Keratinocyte (primary cell): ENCODE results near the gene DLG2. TPM values are rescaled to one million over a fixed set of nuclear protein-coding genes. Genes with fewer than 3 reads are reported as not detected.

ENCODE experiments used
- DNase-seq: peaks from one replicate; pipeline ENCODE4 v3.0.0-alpha.2; 2011; ENCODE audit warnings: low read depth, missing footprints, low spot score
- FAIRE-seq: peaks from 2 replicates; lab custom pipeline; 2011; peaks lifted over from hg19 to GRCh38; lab: Jason Lieb, UNC
- H2AFZ ChIP-seq: 2 replicates; pipeline ENCODE4 v1.6.0; 2012; ENCODE audit warnings: low read length, control low read depth, inconsistent platforms; ENCODE audit not compliant: control insufficient read depth
- H3K27ac ChIP-seq: 2 replicates; pipeline ENCODE4 v1.5.1; 2011; ENCODE audit warnings: low read length; ENCODE audit not compliant: control insufficient read depth, insufficient read depth
- H3K27me3 ChIP-seq: 3 replicates; pipeline ENCODE4 v1.6.0; 2011; ENCODE audit warnings: low read length; ENCODE audit not compliant: control insufficient read depth, insufficient read depth; ENCODE audit errors: extremely low read depth
- H3K36me3 ChIP-seq, 2 experiments: 2 replicates in 1 of 2; 3 replicates in 1 of 2; pipeline ENCODE4 v1.5.1; 2011; ENCODE audit warnings: low read length in 2 of 2, mild to moderate bottlenecking in 1 of 2; ENCODE audit not compliant: control insufficient read depth in 2 of 2, insufficient read depth in 2 of 2; ENCODE audit errors: extremely low read depth in 1 of 2
- H3K4me1 ChIP-seq: 3 replicates; pipeline ENCODE4 v1.5.1; 2011; ENCODE audit warnings: low read length; ENCODE audit not compliant: control insufficient read depth, insufficient read depth; ENCODE audit errors: extremely low read depth
- H3K4me2 ChIP-seq: 3 replicates; pipeline ENCODE4 v1.6.0; 2011; ENCODE audit warnings: low read depth, low read length; ENCODE audit not compliant: control insufficient read depth, insufficient read depth; ENCODE audit errors: extremely low read depth
- H3K4me3 ChIP-seq, 3 experiments: fragments of 200-600 bp in 1 of 3; sonication (generic) in 1 of 3; 2 replicates in 2 of 3; 3 replicates in 1 of 3; pipeline ENCODE4 v1.5.1; 2011 to 2016; ENCODE audit warnings: low read length in 3 of 3, mild to moderate bottlenecking in 3 of 3, control low read depth in 2 of 3, inconsistent platforms in 1 of 3, low read depth in 1 of 3, mixed read lengths in 1 of 3, mixed run types in 1 of 3, moderate library complexity in 1 of 3; ENCODE audit not compliant: control insufficient read depth in 2 of 3, insufficient read depth in 2 of 3; ENCODE audit errors: extremely low read depth in 1 of 3
- H3K79me2 ChIP-seq: 2 replicates; pipeline ENCODE4 v1.6.0; 2012; ENCODE audit warnings: low read length; ENCODE audit not compliant: control insufficient read depth, insufficient read depth
- H3K9ac ChIP-seq: 3 replicates; pipeline ENCODE4 v1.6.0; 2011; ENCODE audit warnings: low read length; ENCODE audit not compliant: control insufficient read depth, insufficient read depth; ENCODE audit errors: extremely low read depth
- H3K9me1 ChIP-seq: 3 replicates; pipeline ENCODE4 v1.6.0; 2011; ENCODE audit warnings: low read length; ENCODE audit not compliant: control insufficient read depth, insufficient read depth; ENCODE audit errors: extremely low read depth
- H3K9me3 ChIP-seq: 2 replicates; pipeline ENCODE4 v1.5.1; 2012; ENCODE audit warnings: low read depth, low read length; ENCODE audit not compliant: control insufficient read depth
- H4K20me1 ChIP-seq: 3 replicates; pipeline ENCODE4 v1.6.0; 2011; ENCODE audit warnings: low read length; ENCODE audit not compliant: control insufficient read depth, insufficient read depth; ENCODE audit errors: extremely low read depth
- CTCF ChIP-seq, 3 experiments: IDR thresholded peaks in 1 of 3; conservative IDR thresholded peaks in 1 of 3; optimal IDR thresholded peaks in 1 of 3; 2 replicates in 2 of 3; 3 replicates in 1 of 3; pipeline versions ENCODE3 to v1.5.1; 2011; ENCODE audit warnings: low read length in 3 of 3, mild to moderate bottlenecking in 3 of 3, moderate library complexity in 2 of 3, control low read depth in 1 of 3, inconsistent platforms in 1 of 3; ENCODE audit not compliant: insufficient read depth in 2 of 3; ENCODE audit errors: extremely low read depth in 1 of 3
- EZH2 ChIP-seq: IDR thresholded peaks from one replicate; pipeline ENCODE4 v1.6.1; 2012; ENCODE audit warnings: inconsistent platforms, mild to moderate bottlenecking, low read length, moderate library complexity
- dilution Hi-C: fragments of 300-500 bp; cut with MboI; formaldehyde crosslinking; loops from one replicate; pipeline ENCODE4 v1.7.0; 2020; ENCODE audit warnings: low sequenced_read_pairs; ENCODE audit not compliant: extremely low pct_ligation_motif_present
- polyA plus RNA-seq, 5 experiments: library from polyadenylated mRNA; depleted of rRNA in 3 of 5; stranded (reverse) in 3 of 5; stranded (forward) in 1 of 5; unstranded in 1 of 5; fragments of >200 nt; gene quantifications; 1 replicate in 1 of 5; 2 replicates in 3 of 5; 3 replicates in 1 of 5; pipeline versions ENCODE4 v1.2.1 to v1.2.3, GENCODE V29; 2011 to 2012; ENCODE audit warnings: missing spikeins in 2 of 5, low read depth in 1 of 5, low replicate concordance in 1 of 5

Gene DLG2
- polyA plus RNA-seq, 1 donor (not counting 4 experiments of a cell fraction or from before 2014, with no cell fraction given), result 0.55 TPM

DNA sequence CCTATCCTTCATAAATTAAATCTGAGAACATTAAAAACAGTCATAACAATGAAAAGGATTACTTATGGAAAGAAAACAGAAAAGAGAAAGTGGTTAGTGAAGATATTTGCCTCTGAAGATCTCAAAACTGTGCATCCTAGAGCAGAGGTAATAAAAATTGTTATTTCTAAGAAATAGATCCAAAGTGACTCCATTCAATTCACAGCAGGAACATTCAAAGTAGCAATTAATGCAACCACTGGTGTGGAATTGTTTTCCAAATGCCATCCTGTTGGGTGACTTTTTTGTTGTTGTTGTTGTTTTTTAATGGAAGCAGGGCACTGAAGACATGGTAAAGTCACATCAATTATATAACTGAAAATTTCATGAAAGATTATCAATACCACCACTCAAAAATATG is 1201.5 kb downstream of the DLG2 start:
- H2AFZ ChIP-seq, result no peak overlapping the region
- no peak for DNase-seq
- no peak overlapping the region for H3K4me2 ChIP-seq
- dilution Hi-C loops, result no loop called here
- no peaks in the 10 kb centered on the region for H3K27me3 ChIP-seq
- no peaks in the 10 kb centered on the region for H4K20me1 ChIP-seq
- H3K36me3 ChIP-seq, result no peaks in the 10 kb centered on the region
- H3K79me2 ChIP-seq, result no peaks in the 10 kb centered on the region
- H3K9me1 ChIP-seq, result no peaks in the 10 kb centered on the region
- H3K9ac ChIP-seq, result no peak overlapping the region
- H3K4me3 ChIP-seq, result no peak overlapping the region
- no peaks in the 10 kb centered on the region for H3K9me3 ChIP-seq
- H3K4me1 ChIP-seq, result no peaks in the 10 kb centered on the region
- FAIRE-seq, result no peak
- no peak for TF ChIP-seq EZH2
- TF ChIP-seq CTCF (optimal IDR thresholded peaks at IDR 0.05 in 1 of 3, IDR thresholded peaks at IDR 0.05 in 1 of 3, conservative IDR thresholded peaks at IDR 0.05 in 1 of 3; ENCODE audit: extremely low read depth in 1 of 3, insufficient read depth in 2 of 3, low read length in 3 of 3), result no peak
- H3K27ac ChIP-seq, result no peak overlapping the region

- Histone ChIP-seq H3K4me3 (no peak overlapping the region), H3K9me3 (no peaks in the 10 kb centered on the region), H3K27ac (no peak overlapping the region), H3K9me1 (no peaks in the 10 kb centered on the region), H3K36me3 (no peaks in the 10 kb centered on the region), H3K4me1 (no peaks in the 10 kb centered on the region), H3K9ac (no peak overlapping the region), H4K20me1 (no peaks in the 10 kb centered on the region), H3K27me3 (no peaks in the 10 kb centered on the region), H2AFZ (no peak overlapping the region), H3K79me2 (no peaks in the 10 kb centered on the region), H3K4me2 (no peak overlapping the region)
- dilution Hi-C loops, result no loop called here
- DNase-seq, result no peak
- FAIRE-seq, result no peak
- no peak for TF ChIP-seq EZH2
- no peak for TF ChIP-seq CTCF (optimal IDR thresholded peaks at IDR 0.05 in 1 of 3, IDR thresholded peaks at IDR 0.05 in 1 of 3, conservative IDR thresholded peaks at IDR 0.05 in 1 of 3; ENCODE audit: extremely low read depth in 1 of 3, insufficient read depth in 2 of 3, low read length in 3 of 3)
These were observed 1206.9 kb downstream of the DLG2 start for GRCh38 chr11:84420271-84420670.
